ENCODE results near the gene ERC2. TPM values are rescaled to one million over a fixed set of nuclear protein-coding genes. Genes with fewer than 3 reads are reported as not detected.

The ERC2 gene
- total RNA-seq, 2 donors from 2014 or later, result 16.1 to 22.8 TPM

- no peaks in the 10 kb centered on the region for H3K27me3 ChIP-seq (ENCODE audit: control insufficient read depth, insufficient read depth, low read length, poor library complexity, severe bottlenecking)
- H3K9me3 ChIP-seq (ENCODE audit: control insufficient read depth, low read length), result no peaks in the 10 kb centered on the region
- Mint-ChIP-seq H3K27me3 (ENCODE audit: insufficient read depth) (no peaks in the 10 kb centered on the region), H3K4me1 (peaks cover 21% of the 10 kb centered on the region), H3K27ac (no peak overlapping the region), H3K4me3 (no peak overlapping the region), H3K9me3 (peaks cover 17% of the 10 kb centered on the region), H3K36me3 (ENCODE audit: low read depth) (peaks cover 5% of the 10 kb centered on the region)
- peak; percentile 72 for DNase-seq
- no peak overlapping the region for H3K4me3 ChIP-seq (ENCODE audit: low read length)
- no peaks in the 10 kb centered on the region for H3K4me1 ChIP-seq (ENCODE audit: control insufficient read depth, insufficient read depth, low read length)
- TF ChIP-seq CTCF (conservative IDR thresholded peaks at IDR 0.05), result peak; percentile 59
- 91 to 93% methylated on average over 5 of the region's 5 CpGs for WGBS, 2 experiments (ENCODE audit: insufficient coverage in 1 of 2, insufficient read length in 1 of 2)
- no peak overlapping the region for H3K9ac ChIP-seq (ENCODE audit: extremely low read depth, low read length, poor library complexity, severe bottlenecking)
- no peak overlapping the region for H3K27ac ChIP-seq (ENCODE audit: low read depth, low read length)
- H3K36me3 ChIP-seq (ENCODE audit: control insufficient read depth, insufficient read depth, low read length), result no peaks in the 10 kb centered on the region
These were observed 208.0 kb downstream of the ERC2 start for GRCh38 chr3:56260262-56260661.

- Histone ChIP-seq H3K27ac (ENCODE audit: low read depth, low read length) (no peak overlapping the region), H3K9me3 (ENCODE audit: control insufficient read depth, low read length) (no peaks in the 10 kb centered on the region), H3K4me3 (ENCODE audit: low read length) (no peak overlapping the region), H3K36me3 (ENCODE audit: control insufficient read depth, insufficient read depth, low read length) (no peaks in the 10 kb centered on the region), H3K27me3 (ENCODE audit: control insufficient read depth, insufficient read depth, low read length, poor library complexity, severe bottlenecking) (no peaks in the 10 kb centered on the region), H3K9ac (ENCODE audit: extremely low read depth, low read length, poor library complexity, severe bottlenecking) (no peak overlapping the region), H3K4me1 (ENCODE audit: control insufficient read depth, insufficient read depth, low read length) (no peaks in the 10 kb centered on the region)
- Mint-ChIP-seq H3K4me3 (no peak overlapping the region), H3K36me3 (ENCODE audit: low read depth) (peaks cover 4% of the 10 kb centered on the region), H3K9me3 (peaks cover 6% of the 10 kb centered on the region), H3K4me1 (peaks cover 32% of the 10 kb centered on the region), H3K27ac (no peak overlapping the region), H3K27me3 (ENCODE audit: insufficient read depth) (no peaks in the 10 kb centered on the region)
- WGBS, 2 experiments (ENCODE audit: insufficient coverage in 1 of 2, insufficient read length in 1 of 2), result 93 to 100% methylated on average over 1 to 2 of the region's 2 CpGs
- DNase-seq, result no peak
- TF ChIP-seq CTCF (conservative IDR thresholded peaks at IDR 0.05), result no peak
These were observed 210.4 kb downstream of the ERC2 start for GRCh38 chr3:56257826-56258225.

- Histone ChIP-seq H3K36me3 (ENCODE audit: control insufficient read depth, insufficient read depth, low read length) (no peaks in the 10 kb centered on the region), H3K9me3 (ENCODE audit: control insufficient read depth, low read length) (no peaks in the 10 kb centered on the region), H3K4me3 (ENCODE audit: low read length) (no peak overlapping the region), H3K9ac (ENCODE audit: extremely low read depth, low read length, poor library complexity, severe bottlenecking) (no peak overlapping the region), H3K4me1 (ENCODE audit: control insufficient read depth, insufficient read depth, low read length) (no peaks in the 10 kb centered on the region), H3K27me3 (ENCODE audit: control insufficient read depth, insufficient read depth, low read length, poor library complexity, severe bottlenecking) (no peaks in the 10 kb centered on the region), H3K27ac (ENCODE audit: low read depth, low read length) (no peak overlapping the region)
- H3K9me3 Mint-ChIP-seq, result no peaks in the 10 kb centered on the region
- H3K4me3 Mint-ChIP-seq, result no peak overlapping the region
- H3K27ac Mint-ChIP-seq, result no peak overlapping the region
- DNase-seq, result no peak
- peaks cover 32% of the 10 kb centered on the region for H3K4me1 Mint-ChIP-seq
- WGBS, 2 experiments (ENCODE audit: insufficient coverage in 1 of 2, insufficient read length in 1 of 2), result 94% methylated on average over 2 of the region's 3 CpGs; no CpG with 5 or more reads in 1 of the 2 experiments
- TF ChIP-seq CTCF (conservative IDR thresholded peaks at IDR 0.05), result peak; percentile 70
- no peaks in the 10 kb centered on the region for H3K36me3 Mint-ChIP-seq (ENCODE audit: low read depth)
- no peaks in the 10 kb centered on the region for H3K27me3 Mint-ChIP-seq (ENCODE audit: insufficient read depth)
These were observed 213.4 kb downstream of the ERC2 start for GRCh38 chr3:56254835-56255234.
